ENCODE measurements around the gene P2RY6. TPM values are rescaled to one million over a fixed set of nuclear protein-coding genes. Genes with fewer than 3 reads are reported as not detected.
A peak's percentile ranks its signal among the peaks of the same experiment; 100 is the strongest.

P2RY6 gene
- total RNA-seq, 1 experiment from 2014 or later = 34.7 TPM

DNA sequence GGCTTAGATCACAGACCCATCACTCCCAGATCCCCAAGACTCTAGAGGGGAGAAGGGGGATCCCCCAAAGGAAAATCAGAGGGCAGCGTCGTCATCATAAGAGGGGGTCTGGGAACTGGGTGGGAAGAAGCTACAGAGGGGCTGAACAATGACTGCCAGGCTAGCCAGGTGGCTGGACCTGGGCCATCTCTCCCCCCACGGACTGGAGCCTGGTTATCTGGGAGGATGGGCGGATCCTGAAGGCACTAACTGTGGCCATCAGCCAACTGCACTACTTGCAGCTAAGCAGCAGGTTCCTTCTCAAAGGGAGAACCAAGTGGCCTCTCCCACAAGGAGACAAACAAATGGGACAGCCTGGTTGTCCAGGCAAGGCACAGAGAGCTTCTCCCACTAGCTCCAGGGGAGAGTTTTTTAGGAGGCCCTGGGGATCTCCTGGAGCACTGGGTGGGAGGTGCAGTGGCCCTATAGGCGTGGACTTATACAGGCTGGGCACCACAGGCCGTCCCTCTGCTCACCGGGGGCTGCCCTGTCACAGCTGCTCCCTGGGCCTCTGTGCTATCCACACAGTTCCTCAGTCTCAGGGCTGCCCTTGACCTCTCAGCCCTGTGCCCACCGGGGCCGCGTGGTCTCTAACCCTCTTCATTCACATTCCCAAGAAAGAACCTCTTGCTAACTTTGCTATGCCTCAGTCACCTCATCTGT is 15.4 kb downstream of the P2RY6 start:
- intact Hi-C loops (cut with micrococcal nuclease; ENCODE audit: unreplicated experiment) = loop anchor here (2.0 kb wide), 3 partner anchors 47 to 563 kb away; no protein-coding TSS in a partner anchor
- CTCF ChIA-PET = interaction anchor here (0.7 to 2.2 kb wide), 5 partner anchors 13 to 50 kb away, joined by 3 to 7 read pairs (median 6); partner anchors contain the start of gene P2RY6

DNA sequence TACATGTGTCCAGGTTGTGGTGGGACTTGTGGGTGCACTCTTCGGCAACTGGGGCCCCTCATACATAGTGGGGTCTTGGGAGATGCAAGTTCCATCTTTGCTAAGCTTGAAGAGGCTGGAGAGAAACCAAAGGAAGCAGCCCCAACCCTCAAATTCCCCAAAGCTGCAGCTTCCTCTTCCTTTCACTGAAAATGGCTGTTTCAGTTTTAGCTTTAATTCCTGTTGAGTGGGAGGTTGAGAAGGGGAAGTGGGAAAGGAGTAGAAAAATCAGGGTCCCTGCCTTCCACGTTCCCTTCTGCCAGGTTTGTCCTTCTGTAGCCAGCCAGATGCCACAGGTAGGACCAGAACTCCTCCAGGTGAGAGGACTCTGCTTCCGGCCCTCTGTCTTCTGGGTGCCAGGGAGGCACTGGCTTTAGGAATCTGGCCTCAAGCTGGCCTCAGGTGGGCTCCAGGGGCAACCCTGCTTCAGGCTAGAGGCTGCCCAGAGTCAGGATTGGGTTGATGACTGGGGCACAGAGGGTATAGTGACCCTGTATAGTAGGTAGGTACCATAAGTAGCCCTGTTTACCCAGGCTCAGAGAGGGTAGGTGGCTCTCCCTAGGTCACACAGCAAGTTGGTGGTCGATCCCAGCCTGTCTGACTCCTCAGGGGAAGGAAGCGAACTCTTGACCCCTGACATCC is 16.2 kb downstream of the P2RY6 start:
- H4K20me1 ChIP-seq (ENCODE audit: insufficient read depth) = no peaks in the 10 kb centered on the region
- H2AFZ ChIP-seq = no peak overlapping the region
- H3K27ac ChIP-seq = peak overlapping the region; percentile 88
- intact Hi-C loops (cut with micrococcal nuclease; ENCODE audit: unreplicated experiment) = loop anchor here (2.0 kb wide), 3 partner anchors 46 to 564 kb away; no protein-coding TSS in a partner anchor
- H3K9me2 ChIP-seq (ENCODE audit: insufficient read depth) = no peaks in the 10 kb centered on the region
- H3K36me3 ChIP-seq (ENCODE audit: low read depth) = no peaks in the 10 kb centered on the region
- H3K4me2 ChIP-seq = peak overlapping the region; percentile 69
- peaks cover 35% of the 10 kb centered on the region for H3K4me1 ChIP-seq (replicated peaks; ENCODE audit: insufficient read depth)
- TSS peak; percentile 41 for BruUV-seq (replicated peaks)
- peaks cover 57% of the 10 kb centered on the region for H3K79me2 ChIP-seq (ENCODE audit: low read depth)
- H3K4me3 ChIP-seq = peak overlapping the region; percentile 32; the same call in 1 of the 2 replicates
- DNase-seq = no peak
- no peaks in the 10 kb centered on the region for H3K9me3 ChIP-seq (ENCODE audit: insufficient read depth, low read depth)
- H3K27me3 ChIP-seq (ENCODE audit: insufficient read depth, low read depth) = no peaks in the 10 kb centered on the region
- POLR2A ChIA-PET (ENCODE audit: unreplicated experiment) = interaction anchor here (0.5 to 1.4 kb wide), 7 partner anchors 14 to 61 kb away, joined by 3 to 17 read pairs (median 4); partner anchors contain the start of gene P2RY6
- TF ChIP-seq CTCF (conservative IDR thresholded peaks at IDR 0.05) (no peak), EZH2 (IDR thresholded peaks at IDR 0.05; ENCODE audit: low read depth) (no peak)
- peaks cover 41% of the 10 kb centered on the region for H3F3A ChIP-seq (ENCODE audit: insufficient read depth, low read depth)
- CTCF ChIA-PET = interaction anchor here (0.6 to 2.2 kb wide), 17 partner anchors 9 to 604 kb away, joined by 3 to 24 read pairs (median 6); partner anchors contain the start of gene P2RY6

More for the DNA sequence above, 15.4 kb downstream of the P2RY6 start:
- Histone ChIP-seq H3F3A (ENCODE audit: insufficient read depth, low read depth) (peaks cover 41% of the 10 kb centered on the region), H3K4me1 (replicated peaks; ENCODE audit: insufficient read depth) (peaks cover 35% of the 10 kb centered on the region), H3K9me2 (ENCODE audit: insufficient read depth) (no peaks in the 10 kb centered on the region), H3K4me3 (no peak overlapping the region), H3K36me3 (ENCODE audit: low read depth) (no peaks in the 10 kb centered on the region), H4K20me1 (ENCODE audit: insufficient read depth) (0 out of 2 replicates have a peak, but pooled peaks cover 2% of the 10 kb centered on the region), H2AFZ (no peak overlapping the region), H3K79me2 (ENCODE audit: low read depth) (peaks cover 60% of the 10 kb centered on the region), H3K27ac (peak overlapping the region; percentile 88), H3K9me3 (ENCODE audit: insufficient read depth, low read depth) (no peaks in the 10 kb centered on the region), H3K4me2 (peak overlapping the region; percentile 69), H3K27me3 (ENCODE audit: insufficient read depth, low read depth) (no peaks in the 10 kb centered on the region)
- POLR2A ChIA-PET (ENCODE audit: unreplicated experiment) = interaction anchor here (0.5 to 0.7 kb wide), 3 partner anchors 15 to 1247 kb away, joined by 3 to 4 read pairs (median 3); no protein-coding TSS in a partner anchor
- no TSS peak for BruUV-seq (replicated peaks)
- DNase-seq = no peak
- TF ChIP-seq EZH2 (IDR thresholded peaks at IDR 0.05; ENCODE audit: low read depth) (no peak), CTCF (conservative IDR thresholded peaks at IDR 0.05) (no peak)
